ENCODE data around the gene KRTAP10-2.

The KRTAP10-2 gene

DNA sequence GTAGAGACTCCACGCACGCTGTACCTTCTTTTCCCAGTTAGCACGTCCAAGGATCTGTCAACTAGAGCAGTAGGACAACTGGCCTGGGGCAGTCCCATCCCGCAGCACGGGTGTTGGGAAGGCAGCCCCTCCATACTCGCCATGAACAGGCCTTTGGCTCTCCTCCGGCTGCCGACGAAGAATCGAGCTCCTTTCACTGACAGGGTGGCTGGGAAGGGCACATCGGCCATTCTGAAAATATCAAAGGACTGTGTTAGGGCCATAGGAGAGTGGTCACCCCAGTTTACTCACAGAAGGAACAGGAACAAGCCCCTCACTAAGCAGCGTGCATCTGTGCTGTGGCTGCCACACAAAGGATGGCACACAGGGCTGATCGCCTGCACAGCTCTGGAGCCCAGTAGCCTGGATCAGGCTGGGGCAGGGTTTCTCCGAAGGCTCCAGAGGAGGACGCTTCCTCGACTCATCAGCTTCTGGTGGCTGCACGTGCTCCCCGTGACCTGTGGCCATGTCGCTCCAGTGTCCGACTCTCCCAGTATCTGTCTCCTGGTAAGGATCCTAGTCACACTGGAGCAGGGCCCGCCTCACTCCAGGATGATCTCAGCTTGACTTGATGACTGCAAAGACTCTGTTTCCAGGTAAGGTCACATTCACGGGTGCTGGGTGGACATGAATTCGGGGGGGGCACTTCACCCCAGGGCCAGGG is 20.3 kb downstream of the KRTAP10-2 start:
- TF ChIP-seq, protein P1, sequence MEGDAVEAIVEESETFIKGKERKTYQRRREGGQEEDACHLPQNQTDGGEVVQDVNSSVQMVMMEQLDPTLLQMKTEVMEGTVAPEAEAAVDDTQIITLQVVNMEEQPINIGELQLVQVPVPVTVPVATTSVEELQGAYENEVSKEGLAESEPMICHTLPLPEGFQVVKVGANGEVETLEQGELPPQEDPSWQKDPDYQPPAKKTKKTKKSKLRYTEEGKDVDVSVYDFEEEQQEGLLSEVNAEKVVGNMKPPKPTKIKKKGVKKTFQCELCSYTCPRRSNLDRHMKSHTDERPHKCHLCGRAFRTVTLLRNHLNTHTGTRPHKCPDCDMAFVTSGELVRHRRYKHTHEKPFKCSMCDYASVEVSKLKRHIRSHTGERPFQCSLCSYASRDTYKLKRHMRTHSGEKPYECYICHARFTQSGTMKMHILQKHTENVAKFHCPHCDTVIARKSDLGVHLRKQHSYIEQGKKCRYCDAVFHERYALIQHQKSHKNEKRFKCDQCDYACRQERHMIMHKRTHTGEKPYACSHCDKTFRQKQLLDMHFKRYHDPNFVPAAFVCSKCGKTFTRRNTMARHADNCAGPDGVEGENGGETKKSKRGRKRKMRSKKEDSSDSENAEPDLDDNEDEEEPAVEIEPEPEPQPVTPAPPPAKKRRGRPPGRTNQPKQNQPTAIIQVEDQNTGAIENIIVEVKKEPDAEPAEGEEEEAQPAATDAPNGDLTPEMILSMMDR (IDR thresholded peaks at IDR 0.05; ENCODE audit: control insufficient read depth, insufficient read depth, low read depth, low read length, missing control alignments) = no peak
- no peak overlapping the region for H3K4me3 ChIP-seq (ENCODE audit: control insufficient read depth, low read depth, low read length)
- DNase-seq (ENCODE audit: low read depth) = no peak

DNA sequence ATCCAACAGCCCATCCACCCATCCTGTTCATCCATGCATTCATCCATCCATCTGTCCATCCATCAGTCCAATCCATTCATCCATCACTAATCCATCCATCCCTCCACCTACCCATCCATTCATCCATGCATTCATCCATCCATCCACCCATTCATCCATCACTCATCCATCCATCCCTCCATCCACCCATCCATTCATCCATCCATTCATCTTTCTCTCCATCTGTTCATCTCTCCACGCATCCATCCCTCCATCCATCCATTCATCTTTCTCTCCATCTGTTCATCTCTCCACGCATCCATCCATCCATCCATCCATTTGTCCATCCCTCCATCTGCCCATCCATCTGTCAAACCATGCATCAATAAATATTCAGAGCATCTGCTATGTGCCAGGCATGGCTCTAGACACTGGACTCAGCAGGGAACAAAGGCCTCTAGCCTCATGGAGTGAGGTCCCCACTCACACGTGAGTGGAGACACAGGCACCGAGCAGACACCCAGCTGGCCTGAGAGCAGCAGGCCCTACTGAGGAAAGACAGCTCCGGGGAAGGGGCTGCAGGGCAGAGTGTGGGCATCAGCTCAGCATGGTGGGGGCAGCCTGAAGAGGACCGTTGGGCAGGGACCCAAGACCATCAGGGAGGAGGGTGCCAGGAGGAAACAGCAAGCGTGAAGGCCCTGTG is 20.9 kb downstream of the KRTAP10-2 start:
- no peak for DNase-seq (ENCODE audit: low read depth)
- H3K4me3 ChIP-seq (ENCODE audit: control insufficient read depth, low read depth, low read length) = no peak overlapping the region
- TF ChIP-seq, protein P1 (IDR thresholded peaks at IDR 0.05; ENCODE audit: control insufficient read depth, insufficient read depth, low read depth, low read length, missing control alignments) = no peak

DNA sequence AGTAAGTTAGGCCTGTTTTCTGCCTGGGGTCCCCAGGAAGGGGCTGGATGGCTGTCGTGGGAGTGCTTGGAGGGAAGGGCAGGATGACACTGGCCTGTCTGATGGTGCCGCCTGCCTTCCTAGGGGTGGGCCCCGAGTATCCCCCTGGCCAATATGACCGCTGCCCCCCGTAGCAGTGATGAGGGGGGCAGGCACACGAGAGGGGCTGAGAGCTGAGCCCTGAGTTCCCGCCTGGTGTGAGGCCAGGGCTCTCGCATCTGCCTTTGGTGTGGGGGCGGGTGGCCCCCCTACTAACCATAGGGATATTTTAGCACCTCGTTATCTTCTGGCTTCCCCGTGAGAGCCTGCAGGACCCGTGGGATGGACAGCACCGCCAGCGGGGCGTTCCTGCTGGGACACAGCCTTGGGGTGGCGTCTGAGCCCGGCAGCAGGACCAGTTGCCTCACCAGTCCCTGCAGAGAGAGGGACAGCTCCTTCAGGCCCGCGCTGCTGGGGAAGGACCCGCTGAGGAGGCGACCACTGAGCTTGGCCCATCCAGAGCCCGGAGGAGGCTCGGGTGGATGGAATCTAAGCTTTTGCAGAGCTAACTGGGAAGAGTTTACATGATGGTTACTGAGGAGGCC is 21.7 kb downstream of the KRTAP10-2 start:
- TF ChIP-seq, protein P1 (IDR thresholded peaks at IDR 0.05; ENCODE audit: control insufficient read depth, insufficient read depth, low read depth, low read length, missing control alignments) = no peak
- H3K4me3 ChIP-seq (ENCODE audit: control insufficient read depth, low read depth, low read length) = no peak overlapping the region
- DNase-seq (ENCODE audit: low read depth) = no peak

DNA sequence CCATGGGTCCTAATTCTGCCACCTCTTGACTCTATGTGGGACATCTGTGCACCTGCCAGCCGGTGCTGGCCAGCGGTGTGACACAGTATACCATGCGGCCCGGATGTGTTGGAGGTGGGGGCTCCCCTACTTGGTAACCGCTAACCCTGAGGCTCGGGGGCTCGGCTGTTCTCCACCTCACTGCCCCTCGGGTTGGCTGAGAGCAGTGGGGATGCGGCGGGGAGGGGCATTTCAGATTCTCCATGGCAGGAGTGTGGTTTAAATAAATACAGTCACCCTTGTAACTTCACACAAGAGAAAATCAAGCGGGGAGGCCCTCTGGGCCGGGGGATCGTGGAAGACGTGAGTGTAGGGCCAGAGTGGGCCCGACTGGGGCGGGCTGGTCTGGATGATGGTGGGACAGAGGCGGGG is 22.3 kb downstream of the KRTAP10-2 start:
- no peak for DNase-seq (ENCODE audit: low read depth)
- TF ChIP-seq, protein P1 (IDR thresholded peaks at IDR 0.05; ENCODE audit: control insufficient read depth, insufficient read depth, low read depth, low read length, missing control alignments) = no peak
- no peak overlapping the region for H3K4me3 ChIP-seq (ENCODE audit: control insufficient read depth, low read depth, low read length)

DNA sequence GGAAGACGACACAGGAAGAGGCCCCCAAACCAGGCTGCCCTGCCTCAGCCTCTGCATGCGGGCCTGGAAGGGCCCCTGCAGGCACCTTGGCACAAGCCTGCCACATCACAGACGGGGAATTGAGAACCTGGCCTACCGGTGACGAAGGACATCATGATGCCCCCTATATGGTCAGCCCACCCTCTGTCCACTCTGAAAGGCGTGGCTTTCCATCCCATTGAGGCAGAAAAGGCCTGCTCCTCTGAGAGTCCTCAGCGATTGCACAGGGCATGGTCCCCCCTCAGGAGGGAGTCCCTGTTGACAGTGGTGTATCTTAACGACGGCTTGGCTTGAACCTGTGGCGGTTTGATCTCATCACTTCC is 22.7 kb downstream of the KRTAP10-2 start:
- TF ChIP-seq, protein P1 (IDR thresholded peaks at IDR 0.05; ENCODE audit: control insufficient read depth, insufficient read depth, low read depth, low read length, missing control alignments) = no peak
- H3K4me3 ChIP-seq (ENCODE audit: control insufficient read depth, low read depth, low read length) = no peak overlapping the region
- no peak for DNase-seq (ENCODE audit: low read depth)

DNA sequence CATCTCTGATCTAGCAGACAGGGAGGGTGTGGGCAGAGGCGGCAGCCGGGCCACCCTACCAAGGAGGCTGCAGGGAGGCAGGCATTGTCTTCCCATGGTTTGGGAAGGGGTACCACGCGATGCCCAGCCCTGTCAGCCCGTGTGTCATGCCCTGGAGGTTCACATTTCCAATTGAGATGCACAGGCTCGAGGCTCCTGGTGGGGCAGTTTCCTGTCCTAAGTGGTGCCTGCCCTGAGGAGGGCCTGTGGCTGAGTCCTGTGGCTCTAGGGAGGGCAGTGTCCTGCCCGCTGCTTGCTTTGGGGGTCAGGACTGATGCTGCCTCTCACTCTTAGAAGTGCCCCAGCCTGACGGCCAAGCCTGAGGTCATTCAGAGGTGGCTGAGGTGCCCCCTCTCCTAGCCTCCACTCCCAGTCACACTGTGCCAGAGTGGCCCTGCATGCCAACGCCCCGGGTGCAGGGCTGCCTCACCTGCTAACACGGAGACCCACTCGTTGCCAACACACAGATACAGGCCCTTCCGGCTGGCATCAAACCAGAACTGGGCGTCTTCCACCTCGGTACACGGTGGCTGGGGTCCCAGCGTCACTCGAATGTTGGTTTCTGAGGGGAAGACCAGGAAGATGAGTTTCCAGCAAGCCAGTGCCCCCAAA is 23.2 kb downstream of the KRTAP10-2 start:
- TF ChIP-seq, protein P1 (IDR thresholded peaks at IDR 0.05; ENCODE audit: control insufficient read depth, insufficient read depth, low read depth, low read length, missing control alignments) = no peak
- no peak overlapping the region for H3K4me3 ChIP-seq (ENCODE audit: control insufficient read depth, low read depth, low read length)
- no peak for DNase-seq (ENCODE audit: low read depth)
